Measurements from ENCODE around the gene KBTBD13.
A peak's percentile ranks its signal among the peaks of the same experiment; 100 is the strongest.
"Not testable (repeated sequence)": the region's sequence is repeated elsewhere in the genome, so short reads cannot be mapped to it uniquely, and the experiment has no call there.

The KBTBD13 gene

DNA sequence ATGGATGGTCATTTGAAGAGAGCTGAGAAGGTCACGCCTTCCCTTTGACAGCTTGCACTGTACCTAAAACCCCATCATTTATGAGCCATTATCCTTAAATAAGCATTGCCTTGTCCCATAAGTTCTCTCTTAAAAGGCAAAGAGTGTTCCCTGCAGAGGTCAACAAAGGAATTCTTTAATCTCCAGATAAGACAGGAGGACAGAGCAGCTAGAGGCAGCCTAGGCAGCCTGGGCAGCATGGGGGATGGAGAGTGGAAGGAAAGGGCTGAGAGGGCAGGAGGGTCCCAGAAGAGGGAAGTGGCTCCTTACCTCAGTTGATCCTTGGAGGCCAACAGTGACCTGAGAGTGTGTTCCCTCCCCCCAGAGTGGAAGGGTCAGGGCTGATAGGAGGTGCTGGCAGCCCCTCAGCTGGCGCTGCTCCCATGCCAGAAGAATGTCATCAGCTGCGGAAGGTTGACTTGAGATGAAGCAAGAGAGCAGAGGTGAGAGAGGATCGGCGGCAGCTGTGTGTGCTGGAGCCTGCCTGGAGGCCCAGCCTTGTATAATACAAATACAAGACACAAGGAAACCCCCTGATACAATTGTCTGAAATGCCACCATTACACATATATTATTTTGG lies 12.8 kb downstream of the KBTBD13 start:
- DNase-seq (ENCODE audit: low read depth in 2 of 2) = no peak

- DNase-seq (ENCODE audit: low read depth in 2 of 2) = no peak
Observed at GRCh38 chr15:65091946-65092770, 15.6 kb downstream of the KBTBD13 start.

DNA sequence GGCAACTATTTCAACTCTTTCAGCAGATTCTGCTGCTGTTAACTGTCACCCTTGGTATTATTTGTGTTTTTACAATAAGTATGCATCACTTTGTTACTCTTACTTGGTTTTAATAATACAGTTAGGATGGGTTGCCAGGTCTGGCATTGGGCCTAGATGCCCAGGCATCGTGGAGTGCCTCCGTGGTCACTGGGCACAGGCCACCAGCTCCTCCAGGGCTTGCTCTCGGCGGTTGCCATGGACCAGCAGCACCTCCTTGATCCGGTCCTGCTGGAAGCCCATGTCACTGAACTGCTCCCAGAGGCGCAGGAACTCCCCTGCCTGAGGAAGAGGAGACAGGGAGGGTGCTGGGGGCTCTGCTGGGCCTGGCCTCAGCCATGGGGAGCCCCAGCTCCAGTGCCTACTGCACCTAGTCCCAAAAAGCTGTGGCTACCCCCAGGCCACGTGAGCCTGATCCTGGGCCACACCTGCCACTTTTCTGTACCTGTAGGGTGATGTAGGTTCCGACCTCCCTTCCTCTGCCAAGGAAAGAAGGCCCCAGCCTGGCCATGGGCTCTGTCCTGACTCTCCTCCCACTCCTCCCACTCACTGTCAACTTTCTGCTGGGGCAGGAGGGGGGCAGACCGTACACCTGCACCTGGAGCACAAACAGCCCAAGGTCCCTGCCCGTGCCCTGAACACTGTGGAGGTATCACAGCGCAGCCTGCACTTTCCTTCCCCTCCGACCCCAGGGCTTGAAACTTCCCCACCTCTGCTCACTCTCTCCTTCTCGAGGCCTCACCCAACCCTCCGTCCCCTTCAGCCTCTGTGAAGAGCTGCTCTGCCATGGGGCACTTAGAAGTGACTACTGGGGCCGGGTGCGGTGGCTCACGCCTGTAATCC lies 16.6 kb downstream of the KBTBD13 start:
- DNase-seq (ENCODE audit: low read depth in 2 of 2) = no peak

DNA sequence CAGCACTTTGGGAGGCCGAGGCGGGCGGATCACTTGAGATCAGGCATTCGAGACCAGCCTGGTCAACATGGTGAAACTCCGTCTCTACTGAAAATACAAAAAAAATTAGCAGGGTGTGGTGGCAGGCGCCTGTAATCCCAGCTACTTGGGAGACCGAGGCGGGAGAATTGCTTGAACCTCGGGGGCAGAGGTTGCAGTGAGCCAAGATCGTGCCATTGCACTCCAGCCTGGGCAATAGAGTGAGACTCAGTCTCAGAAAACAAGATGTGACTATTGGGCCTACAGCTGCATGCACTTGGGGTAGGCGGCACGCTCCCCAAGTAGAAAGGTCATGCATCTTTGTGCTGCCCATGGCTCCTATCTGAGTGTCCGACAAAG lies 17.2 kb downstream of the KBTBD13 start:
- DNase-seq (ENCODE audit: low read depth in 2 of 2) = not testable (repeated sequence)

DNA sequence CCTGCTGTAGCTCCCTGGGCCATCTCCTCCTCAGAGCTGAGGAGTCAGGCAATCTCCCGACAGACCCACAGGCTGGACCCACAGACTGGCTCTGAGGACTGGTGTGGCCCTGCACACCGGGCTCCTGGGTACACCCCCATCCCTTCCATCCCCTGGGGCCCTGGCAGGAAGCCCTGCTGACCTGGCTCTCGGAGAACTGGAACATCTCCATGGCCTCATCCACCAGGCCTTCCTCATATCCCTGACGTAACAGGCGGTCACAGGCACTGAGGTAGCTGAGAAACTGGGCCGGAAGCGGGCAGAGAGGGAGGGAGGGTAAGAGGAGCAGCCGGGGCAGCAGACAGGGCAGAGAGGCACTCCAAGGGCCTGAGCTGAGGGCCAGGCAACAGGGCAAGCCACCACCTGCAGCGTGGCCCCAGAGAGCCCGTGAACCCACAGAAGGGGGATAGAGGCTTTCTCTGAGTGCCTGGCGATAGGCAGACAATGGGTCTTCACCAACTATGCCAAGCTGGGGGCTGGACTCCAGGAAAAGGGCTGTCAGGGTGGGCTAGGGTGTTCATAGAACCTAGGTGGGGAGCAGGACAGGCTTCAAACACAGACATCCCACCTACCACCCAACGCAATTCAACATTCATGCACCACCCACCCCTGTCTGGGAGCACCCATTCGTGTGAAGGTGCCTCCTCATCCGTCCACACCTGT lies 17.9 kb downstream of the KBTBD13 start:
- DNase-seq (ENCODE audit: low read depth in 2 of 2) = no peak

DNA sequence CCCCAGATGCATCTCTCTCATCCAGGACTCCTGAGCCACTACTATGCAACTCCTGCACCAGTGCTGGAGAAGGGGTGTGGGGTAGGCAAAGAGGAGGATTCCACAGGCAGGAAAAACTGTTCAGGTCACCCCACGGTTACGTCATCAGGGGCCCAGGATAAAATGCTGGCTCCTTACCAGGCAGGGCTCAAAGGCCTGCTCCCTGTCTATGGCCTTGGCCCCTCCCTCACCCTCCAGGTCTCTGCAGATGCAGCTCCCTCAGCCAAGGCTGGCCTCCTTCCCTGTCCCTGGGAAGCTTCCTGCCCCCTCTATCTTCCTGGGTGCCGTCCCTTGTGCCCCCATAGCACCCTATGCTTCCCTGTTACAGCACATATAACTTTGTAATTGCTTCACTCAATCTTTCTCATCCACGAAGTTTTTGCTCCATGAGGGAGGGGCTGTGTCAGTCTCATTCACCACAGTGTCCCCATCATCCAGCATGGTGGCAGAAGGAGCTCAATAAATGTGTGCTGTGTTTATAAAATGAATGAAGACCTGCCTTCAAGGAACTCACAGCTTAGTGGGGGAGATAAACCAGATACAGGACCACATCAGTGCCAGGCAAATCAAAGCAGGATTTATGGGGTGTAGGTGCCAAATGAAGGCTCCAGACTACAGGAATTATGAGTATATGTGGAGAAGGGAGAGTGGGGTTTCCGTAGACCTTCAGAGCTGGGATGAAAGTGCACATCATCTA lies 18.6 kb downstream of the KBTBD13 start:
- no peak for DNase-seq (ENCODE audit: low read depth in 2 of 2)

DNA sequence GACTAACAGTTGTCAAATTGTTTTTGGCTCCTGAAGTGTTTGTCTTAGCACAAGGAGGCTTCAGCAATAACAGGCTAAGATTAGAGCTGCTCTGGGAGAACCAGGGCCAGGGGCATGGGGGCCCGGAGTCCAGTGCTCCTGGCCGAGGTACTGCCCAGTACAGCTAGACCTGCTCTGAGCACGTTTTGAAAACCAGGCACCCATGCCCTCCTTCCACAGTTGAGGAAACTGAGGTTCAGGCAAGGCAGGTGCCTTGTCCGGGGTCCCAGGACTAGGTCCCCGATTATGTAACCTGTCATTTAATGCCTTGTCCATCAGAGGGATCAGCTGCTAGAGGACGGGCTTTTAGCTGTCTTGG lies 19.2 kb downstream of the KBTBD13 start:
- DNase-seq (ENCODE audit: low read depth in 2 of 2) = no peak

DNA sequence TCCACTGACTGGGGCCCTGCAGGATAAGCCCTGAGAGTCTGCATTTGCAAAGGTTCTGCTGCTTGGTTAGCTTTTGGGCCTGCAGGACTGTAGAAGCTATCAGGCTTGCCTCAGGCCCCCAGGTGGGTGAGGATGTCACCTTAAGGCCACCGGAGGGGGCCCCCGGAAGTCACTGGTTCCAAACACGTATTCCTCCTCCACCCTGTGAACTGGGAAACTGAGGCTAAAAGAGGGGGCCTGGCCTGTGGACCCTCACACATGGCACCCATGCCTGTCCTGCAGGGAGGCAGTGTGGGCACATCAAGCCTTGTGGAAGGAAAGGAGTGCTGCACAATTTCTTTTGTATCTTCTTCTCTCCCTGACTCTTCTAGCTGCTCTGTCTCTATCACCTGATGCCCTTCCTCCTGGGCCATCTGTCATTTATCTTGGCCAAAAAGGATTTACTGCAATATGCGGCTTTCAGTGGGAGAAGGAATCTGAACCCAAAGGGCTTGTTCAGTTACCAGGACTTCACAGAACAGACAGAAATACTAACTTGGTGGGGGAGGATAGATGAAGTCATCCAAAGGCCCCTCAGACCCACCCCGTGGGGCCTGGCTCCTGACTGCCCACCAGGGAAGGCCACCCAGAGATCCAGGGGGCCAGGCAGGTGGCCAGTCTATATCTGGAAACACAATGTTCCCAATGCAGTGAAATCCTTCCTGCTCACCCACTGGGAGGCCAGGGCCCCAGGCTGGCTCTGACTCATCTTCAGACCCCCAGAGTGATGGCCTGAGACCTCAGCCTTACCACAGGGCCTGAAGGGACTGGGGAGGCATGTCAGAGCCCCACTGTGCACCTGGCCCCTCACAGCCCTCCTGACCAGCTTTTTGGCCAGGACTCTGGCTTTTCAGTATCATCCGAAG lies 20.2 kb downstream of the KBTBD13 start:
- DNase-seq (ENCODE audit: low read depth in 2 of 2) = no peak

GRCh38 chr15:65097651-65098263 lies 21.2 kb downstream of the KBTBD13 start:
- DNase-seq (ENCODE audit: low read depth in 2 of 2) = no peak

- no peak for DNase-seq (ENCODE audit: low read depth in 2 of 2)
Observed at GRCh38 chr15:65099336-65099735, 22.8 kb downstream of the KBTBD13 start.

GRCh38 chr15:65099801-65100200 lies 23.3 kb downstream of the KBTBD13 start:
- DNase-seq (ENCODE audit: low read depth in 2 of 2) = not testable (repeated sequence)

GRCh38 chr15:65100442-65100841 lies 23.9 kb downstream of the KBTBD13 start:
- no peak for DNase-seq (ENCODE audit: low read depth in 2 of 2)

GRCh38 chr15:65101411-65101890 lies 24.9 kb downstream of the KBTBD13 start:
- DNase-seq (ENCODE audit: low read depth in 2 of 2) = peak; percentile 39 to 46

DNA sequence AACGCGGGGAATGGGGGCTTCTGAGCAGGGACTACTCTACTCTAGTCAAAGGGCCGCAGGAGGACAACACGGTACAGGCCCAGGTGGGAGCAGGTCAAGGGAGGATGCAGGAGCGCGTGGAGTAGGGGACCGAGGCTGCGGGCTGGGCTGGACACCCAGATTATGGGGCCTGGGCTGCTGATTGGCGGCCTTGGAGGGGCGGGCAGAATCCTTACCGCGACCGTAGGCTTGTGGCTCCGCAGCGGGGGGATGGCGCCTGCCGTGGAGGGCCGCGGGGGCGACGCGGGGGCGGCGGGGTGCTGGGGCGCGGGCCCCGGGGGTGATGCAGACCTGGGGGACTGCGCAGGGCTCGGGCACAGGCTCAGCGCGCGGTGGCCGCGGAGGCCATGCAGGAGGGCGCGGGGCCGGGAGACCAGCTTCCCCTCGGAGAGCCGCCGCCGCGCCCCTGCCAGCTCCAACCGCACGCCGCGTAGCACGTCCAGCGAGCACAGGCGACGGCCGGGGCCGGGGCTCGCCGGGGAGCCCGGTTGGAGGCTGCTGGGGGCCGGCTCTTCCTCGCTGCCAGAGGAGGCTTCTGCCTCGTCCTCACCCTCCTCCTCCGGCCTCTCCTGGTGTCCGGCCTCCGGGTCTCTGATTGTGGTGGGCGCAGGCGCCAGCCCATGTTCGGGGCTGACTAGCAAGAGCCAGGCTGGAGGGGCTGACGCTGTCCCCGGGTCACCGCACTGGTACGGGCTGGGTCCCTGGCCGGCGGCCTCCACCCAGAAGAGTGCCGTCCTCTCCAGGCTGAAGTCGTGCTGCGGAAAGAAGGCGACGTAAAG lies 25.6 kb downstream of the KBTBD13 start:
- DNase-seq (ENCODE audit: low read depth in 2 of 2) = no peak

- DNase-seq (ENCODE audit: low read depth in 2 of 2) = no peak
Observed at GRCh38 chr15:65102912-65103311, 26.4 kb downstream of the KBTBD13 start.

- DNase-seq (ENCODE audit: low read depth in 2 of 2) = no peak
Observed at GRCh38 chr15:65105038-65105437, 28.5 kb downstream of the KBTBD13 start.

DNA sequence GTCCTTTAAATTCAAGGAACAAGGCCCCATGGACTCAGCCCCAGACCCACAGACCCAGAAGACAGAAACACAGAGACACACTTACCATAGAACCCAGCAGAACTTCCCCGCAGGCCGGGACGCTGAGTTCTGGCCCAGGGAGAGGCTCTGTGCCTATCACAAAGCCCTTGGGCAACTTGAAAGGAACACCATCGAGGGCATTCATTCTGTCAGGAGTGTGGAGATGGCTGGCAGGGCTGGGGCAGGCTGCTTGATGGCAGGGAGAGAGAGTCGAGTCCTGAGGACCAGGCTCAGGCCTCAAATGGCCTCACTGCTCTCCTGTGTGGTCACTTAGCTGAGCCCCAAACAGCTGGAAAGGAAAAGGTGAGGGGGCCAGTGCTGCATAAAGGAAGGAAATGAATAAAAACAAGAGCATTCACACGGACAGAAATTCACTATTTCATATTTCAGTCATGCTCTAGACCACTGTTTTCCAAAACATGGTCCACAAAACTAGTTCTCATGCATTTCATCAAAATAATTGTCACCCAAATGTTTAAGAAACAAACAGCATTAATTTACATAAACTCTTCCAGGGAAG lies 29.6 kb downstream of the KBTBD13 start:
- DNase-seq (ENCODE audit: low read depth in 2 of 2) = no peak

DNA sequence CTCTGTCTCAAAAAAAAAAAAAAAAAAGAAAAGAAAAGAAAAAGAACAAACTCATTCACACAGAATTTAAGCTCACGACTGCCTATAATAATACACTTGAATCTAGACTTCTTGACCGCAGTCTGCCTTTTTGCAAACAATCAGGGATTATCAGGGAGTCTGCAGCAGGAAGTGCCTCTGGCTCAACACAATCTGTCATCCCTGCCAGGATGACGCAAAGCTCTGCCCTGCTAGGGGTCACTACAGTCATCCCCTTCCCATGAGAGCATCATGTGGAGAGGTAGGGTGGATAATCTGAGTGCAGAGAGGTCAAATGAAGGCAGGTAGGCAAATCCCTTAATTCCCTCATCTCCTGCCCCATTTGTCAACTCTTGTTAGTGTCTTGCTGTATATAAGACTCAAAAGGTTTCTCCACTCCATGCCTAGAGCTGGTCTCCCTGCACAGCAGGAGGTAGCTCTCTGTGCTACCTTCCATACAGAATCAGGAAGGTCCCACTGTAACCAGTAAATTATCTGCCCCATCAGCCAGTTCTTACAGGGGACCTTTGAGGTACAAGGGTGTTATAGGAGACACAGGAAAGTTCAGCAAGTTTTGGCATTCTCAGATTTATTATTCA lies 34.2 kb downstream of the KBTBD13 start:
- no peak for DNase-seq (ENCODE audit: low read depth in 2 of 2)

All from stimulated activated CD8-positive, alpha-beta memory T cell treated with anti-CD3 and anti-CD28 coated beads, Interleukin-2, amount 100 ng/mL, for 48 hours (primary cell).